NCI-H146 (cell line): ENCODE measurements around the gene GNAT2.
A peak's percentile ranks its signal among the peaks of the same experiment; 100 is the strongest.
"Not testable (repeated sequence)": the region's sequence is repeated elsewhere in the genome, so short reads cannot be mapped to it uniquely, and the experiment has no call there.

Source experiments
- DNase-seq: peaks from one replicate; lab custom pipeline; 2025; lab: John Stamatoyannopoulos, UW

The GNAT2 gene

DNA sequence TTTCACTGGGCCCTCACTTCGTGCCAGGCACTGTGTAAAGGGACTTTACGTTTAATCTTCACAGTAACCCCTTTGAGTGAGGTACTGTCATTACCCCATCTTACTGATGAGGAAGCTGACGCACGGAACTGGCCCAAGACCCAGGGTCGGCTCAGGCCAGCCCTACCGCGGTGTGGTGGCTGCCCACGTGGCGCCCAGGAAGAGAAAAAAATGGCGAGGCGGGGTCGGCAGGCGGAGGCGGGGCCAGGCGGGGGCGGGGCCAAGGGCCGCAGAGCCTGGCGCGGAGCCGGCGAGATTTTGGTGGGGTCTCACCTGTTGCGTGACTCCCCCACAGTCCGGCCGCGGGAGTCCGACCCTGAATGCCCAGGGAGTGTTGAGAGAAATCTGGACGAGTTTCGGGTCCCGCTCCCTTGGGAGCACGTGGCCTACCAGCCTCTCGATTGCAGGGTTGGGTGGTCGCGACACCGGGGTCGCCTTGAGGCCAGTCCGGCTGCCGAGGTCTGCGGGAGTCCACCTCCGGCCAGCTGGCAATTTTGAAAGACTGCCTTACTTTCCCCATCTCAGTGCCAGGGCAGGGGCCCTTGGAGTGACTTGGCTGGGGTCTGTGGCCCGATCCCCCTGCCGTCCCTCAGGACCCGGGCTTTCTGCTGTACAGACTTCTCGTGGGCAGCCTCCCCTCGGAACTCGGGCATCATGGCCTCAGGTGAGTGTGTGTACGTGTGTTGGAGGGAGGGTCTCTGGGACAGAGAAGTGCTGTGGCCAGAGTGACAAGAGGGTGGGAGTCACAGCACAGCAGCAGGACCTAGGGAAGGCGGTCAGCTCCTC is at the start of gene GNAT2, which contains the start of gene AMPD2:
GNAT2 (minus strand) TSS at position 41 of the 825 bp plus-strand sequence. CDS start 6,746 bp downstream, outside the sequence.
AMPD2 (plus strand) TSS at position 262 of the 825 bp plus-strand sequence. CDS start 1,339 bp downstream, outside the sequence.
- DNase-seq = peak; percentile 74

DNA sequence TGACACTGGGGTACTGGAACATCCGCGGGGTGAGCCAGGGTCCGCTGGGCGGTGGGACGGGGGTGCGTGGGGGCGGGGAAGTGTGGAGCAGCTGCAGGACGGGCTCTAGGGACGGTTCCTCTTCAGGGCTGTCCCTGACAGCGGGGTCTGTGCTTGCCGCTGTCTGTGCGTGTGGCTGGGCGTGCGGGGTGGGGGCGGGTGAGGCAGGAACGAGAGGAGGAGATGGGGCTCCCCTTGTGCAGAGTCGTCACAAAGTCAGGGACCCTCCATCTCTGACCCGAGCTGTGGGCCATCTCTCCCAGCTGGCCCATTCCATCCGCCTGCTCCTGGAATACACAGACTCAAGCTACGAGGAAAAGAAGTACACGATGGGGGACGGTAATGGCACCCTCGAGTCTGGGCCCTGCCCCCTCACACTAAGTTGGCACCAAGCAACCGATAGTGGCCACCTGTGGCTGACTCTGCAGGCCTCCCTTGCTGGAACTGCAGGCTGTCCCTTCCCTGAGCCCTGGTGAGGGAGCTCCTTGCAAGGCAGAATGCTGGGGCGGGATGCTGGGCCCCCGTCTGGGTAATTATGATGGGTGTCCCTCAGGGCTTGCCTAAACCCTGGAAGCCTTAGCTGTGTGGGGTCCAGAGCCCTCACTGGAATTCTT is 48.8 kb upstream of the GNAT2 start:
- DNase-seq = no peak

DNA sequence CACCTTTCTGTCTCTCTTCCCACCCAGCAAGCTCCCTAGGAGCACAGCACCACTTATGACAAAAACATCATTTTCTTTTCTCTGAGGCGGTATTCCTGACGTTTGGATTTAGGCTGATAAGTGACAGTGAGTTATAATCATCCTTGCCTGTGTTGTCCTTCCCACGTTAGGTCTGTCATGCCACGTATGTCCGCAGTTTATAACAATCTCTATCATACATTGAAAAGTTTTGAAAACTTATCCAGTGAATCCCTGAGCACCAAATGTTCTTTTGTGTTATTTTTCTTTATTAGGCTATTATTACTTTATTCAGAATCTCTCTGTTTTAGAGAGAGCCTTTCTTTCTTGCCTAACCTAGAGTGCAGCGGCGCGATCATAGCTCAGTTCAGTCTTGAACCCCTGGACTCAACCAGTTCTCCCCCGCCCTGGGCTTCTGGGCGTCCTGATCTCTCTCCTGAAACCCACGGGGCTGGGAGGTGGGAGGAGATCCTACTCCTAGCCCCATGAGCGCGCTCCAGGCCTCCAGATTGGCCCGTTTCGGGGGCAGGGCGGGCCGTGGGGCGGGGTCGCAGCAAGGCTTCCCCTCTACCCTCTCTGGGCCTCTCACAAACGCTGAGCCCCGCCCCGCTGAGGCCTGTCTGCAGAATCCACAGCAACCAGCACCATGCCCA is 48.2 kb upstream of the GNAT2 start, which contains the start of gene GSTM2:
GSTM2 (plus strand) TSS at position 606 of the 671 bp plus-strand sequence; CDS start at position 665, 59 bp downstream.
- DNase-seq = peak; percentile 85

DNA sequence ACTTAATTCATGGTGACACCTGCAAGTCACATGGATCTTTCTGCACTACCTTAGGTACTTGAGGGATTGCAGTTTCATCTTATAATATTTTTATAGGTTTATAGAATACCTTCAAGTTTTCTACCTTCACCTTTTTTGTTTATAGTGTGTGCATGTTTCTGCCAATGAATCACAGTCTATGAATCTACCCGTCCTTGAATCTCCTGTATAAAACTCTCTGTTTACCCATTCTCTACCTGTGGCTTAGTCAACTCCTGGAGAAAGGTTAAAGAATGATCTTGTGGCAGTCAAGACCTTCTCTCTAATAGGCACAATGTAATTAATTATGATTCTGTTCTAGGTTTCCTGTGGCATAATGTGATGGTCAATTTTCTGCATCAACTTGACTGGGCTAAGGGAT is 45.3 kb upstream of the GNAT2 start:
- no peak for DNase-seq

DNA sequence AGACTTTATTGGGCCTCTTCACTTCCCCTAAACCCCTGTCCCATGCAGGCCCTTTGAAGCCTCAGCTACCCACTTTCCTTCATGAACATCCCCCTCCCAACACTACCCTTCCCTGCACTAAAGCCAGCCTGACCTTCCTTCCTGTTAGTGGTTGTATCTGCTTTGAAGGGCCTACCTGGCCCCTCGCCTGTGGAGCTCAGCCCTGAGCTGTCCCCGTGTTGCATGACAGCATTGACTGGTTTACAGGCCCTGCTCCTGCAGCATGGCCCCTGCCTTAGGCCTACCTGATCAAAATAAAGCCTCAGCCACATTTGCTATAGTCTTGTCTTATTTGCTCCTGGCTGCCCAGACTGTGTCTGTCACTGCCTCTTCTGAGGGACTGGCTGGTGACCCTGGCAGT is 42.0 kb upstream of the GNAT2 start:
- DNase-seq = no peak

DNA sequence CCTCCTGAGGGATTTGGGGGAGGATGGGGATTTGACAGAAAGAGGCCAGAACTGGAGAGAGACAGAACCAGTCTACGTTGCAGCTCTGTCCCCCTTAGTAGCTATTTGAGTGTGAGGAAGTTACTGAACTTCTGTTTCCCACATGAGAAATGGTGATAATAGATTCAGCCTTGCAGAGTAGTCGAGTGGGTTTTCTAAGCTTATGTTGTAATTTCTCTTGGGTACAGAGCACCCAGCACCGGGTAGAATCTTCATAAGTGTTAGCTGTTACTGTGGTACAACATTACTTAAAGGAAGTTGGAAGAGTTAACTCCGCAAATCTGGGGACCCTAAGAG is 41.2 kb upstream of the GNAT2 start:
- not testable (repeated sequence) for DNase-seq

DNA sequence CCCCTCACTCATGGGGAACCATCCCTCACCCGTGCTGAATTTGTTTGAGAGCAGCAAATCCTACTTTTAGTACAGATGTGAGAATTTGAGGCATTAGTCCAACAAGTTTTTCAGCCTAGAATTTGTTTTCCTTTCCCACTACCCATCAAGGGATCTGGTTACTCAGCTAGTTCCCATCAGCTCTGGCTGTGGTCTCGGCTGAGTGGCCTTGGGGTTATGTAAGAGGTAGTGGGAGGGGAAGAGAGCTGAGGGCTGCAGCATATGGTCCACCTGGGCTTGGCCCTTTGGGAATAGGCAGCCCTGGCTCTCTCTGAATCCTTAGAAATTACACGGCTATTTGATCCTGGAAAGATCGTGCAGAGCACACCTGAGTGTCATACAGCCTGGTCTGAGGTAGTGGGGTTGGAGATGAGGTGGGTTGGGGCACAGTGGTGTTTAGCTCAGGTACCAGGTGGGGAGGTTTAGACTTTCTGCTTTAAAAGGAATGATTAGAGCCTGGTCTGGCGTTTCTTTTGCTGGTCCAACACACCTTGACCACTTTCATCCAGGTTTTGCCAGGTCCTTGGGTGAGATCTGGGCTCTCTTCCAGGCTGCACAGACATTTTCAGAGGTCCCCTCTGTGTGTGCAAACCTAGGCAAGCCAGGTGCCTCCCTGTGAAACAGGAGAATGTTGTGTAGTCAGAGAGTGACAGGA is 40.7 kb upstream of the GNAT2 start:
- no peak for DNase-seq

DNA sequence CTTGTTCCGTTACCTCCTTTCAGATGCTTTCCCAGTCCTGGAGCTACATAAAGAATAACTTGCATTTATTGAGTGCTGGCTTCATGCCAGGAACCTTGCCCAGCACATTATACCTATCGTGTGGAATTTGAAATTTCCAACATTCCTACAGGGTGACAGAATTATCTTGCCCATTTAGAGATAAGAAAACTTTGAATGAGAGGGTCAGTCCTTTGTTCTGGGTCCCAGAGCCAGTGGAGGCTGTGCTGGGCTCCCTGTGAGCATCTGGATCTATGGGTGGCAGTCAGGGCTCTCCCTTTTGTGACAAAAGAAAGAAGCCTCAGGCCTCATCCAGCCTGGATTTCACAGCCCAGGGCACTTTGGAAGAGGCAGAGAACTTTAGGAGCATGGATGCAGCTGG is 39.7 kb upstream of the GNAT2 start:
- DNase-seq = no peak

DNA sequence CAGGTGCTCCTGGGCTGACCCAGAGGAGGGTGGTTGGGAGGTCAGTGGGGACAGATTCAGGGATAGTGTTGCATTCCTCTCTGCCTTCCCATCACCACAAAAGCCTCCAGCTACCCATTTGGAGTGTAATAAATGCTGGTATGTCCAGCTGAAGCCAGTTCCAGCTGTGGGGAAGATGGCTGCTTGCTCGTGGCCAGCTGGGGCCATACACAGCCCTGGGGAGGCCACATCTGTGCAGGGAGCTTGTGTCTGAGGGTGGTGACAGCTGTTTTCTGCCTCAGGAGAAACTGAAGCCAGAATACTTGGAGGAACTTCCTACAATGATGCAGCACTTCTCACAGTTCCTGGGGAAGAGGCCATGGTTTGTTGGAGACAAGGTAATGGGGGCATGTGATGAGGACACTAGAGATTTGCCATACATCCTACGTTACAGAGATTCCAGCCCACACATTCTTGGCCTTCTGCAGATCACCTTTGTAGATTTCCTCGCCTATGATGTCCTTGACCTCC is 39.2 kb upstream of the GNAT2 start:
- no peak for DNase-seq

DNA sequence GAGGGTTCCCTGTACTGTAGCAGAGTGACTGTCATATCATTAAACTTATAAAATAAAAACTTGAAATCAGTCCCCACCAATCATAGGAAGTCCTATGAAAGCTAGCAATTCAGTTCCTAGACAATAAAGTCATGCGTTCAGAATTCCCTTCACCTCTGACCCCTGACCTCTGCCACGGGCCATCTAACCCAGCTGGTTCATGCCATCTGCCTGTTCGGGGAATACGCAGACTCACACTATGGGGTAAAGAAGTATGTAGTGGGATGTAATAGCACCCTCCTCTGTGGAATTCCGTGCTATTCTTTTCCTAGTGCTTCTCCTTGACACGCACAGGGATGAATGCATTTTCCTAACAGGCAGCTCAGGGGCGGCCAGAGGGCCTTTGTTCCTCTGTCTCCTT is 38.6 kb upstream of the GNAT2 start:
- no peak for DNase-seq

DNA sequence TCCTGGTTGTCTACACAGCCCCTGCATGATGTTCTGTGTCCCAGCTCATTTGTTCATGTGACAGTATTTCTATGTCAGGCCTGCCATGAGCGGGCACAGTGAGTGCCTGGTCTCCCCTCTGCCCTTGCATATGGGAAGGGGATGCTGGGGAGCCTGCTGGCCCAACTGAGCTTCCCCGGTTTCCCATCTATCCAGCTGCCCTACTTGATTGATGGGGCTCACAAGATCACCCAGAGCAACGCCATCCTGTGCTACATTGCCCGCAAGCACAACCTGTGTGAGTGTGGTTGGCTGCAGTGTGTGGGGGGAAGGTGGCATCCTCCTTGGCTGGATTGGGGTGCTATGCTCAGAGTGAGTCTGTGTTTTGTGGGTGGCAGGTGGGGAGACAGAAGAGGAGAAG is 38.0 kb upstream of the GNAT2 start:
- no peak for DNase-seq

DNA sequence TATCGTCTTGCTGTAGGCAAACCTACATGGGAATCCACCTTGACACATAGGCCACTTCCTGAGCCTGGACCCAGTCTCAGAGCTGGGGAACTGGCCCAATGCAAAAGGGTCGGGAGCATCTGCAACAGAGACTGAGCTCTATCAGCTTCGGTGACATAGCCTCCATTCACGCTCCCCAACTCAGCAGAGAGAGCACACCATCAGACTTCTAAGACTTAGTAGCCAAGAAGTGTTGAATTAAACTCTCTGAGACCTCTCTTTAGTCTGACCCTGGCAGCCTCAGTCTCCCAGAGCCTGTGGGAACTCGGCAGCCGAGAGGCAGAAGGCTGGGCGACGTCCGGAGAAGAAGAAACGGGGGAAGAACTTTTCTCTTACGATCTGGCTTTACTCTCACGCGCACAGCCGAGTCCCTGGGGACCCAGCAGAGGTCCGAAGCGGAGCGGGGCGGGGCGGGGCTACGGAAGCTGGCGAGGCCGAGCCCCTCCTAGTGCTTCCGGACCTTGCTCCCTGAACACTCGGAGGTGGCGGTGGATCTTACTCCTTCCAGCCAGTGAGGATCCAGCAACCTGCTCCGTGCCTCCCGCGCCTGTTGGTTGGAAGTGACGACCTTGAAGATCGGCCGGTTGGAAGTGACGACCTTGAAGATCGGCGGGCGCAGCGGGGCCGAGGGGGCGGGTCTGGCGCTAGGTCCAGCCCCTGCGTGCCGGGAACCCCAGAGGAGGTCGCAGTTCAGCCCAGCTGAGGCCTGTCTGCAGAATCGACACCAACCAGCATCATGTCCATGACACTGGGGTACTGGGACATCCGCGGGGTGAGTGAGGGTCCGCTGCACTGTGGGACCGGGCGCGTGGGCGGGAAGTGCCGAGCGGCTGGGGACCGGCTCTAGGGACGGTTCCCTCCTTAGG is 36.5 kb upstream of the GNAT2 start, which contains the start of gene GSTM4:
GSTM4 (plus strand) TSS at position 485 of the 905 bp plus-strand sequence; CDS start at position 776, 291 bp downstream.
- peak; percentile 58 for DNase-seq

DNA sequence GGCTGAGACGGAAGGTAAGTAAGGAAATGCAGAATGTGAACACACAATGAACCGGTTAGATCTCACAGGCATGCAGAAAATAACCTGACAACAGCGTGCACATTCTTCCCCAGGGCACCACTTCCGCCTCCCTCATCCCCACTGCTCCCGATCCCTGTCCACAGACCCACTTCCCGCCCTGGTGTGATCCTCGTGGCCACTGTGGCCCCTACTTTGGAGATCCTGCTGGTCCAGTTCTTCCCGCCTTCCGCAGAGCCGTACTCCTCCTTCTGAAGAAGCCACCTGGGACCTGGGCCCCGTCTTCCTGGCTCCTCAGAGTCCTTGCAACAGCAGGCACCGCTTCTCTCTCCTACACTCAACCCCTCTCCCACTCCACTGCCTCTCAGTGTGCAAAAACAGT is 35.1 kb upstream of the GNAT2 start:
- no peak for DNase-seq

DNA sequence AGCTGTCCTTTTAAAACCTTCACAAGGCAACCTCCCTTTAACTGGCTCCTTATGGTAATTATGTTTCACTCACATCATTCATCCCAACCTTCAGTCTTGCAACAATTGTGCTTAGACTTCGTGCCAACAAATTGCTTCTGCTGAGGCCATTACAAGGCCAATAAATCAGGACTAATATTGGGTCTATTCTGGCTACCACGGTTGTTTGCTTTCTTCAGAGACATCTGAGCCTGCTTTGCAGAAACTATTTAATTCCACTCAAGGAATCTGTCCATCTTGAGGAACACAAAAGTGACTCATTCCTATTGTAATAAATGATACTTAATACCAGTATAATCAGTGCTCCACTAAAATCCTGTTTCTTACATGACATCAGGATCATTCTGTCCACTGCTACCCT is 33.9 kb upstream of the GNAT2 start:
- no peak for DNase-seq

DNA sequence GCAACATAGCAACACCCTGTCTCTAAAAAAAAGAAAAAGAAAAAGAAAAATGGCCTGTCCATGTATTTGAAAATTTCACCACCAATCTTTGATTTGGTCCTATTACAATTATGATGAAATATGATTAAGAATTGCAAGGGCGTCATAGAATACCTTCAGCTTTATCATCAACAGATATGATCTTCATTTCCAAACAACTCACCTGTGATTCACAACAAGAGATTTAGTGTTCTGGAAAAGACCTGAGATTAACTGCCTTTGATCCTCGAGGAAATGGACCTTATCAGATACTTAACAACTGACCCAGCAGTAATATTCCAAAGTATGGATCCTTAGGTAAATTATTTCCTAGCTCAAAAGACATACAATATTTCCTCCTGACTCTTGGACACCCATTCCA is 33.0 kb upstream of the GNAT2 start:
- no peak for DNase-seq

DNA sequence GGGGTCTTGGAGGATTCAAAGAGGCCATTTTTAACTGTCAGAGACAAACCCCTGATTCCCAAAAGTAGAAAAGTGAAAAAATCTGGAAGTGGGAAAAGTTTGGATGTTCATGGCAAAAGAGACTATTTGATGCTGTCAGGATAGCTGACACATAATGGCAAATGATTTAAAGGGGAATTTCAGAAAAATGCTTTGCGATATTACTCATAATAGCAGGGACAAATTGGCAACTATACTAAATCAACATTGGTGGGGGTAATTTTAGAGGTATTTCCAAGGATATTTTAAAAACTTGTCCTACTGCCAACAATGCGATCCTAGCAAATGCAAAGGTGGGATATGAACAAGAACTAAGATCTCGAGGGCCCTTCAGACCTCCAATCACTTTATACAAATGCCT is 31.2 kb upstream of the GNAT2 start:
- no peak for DNase-seq

DNA sequence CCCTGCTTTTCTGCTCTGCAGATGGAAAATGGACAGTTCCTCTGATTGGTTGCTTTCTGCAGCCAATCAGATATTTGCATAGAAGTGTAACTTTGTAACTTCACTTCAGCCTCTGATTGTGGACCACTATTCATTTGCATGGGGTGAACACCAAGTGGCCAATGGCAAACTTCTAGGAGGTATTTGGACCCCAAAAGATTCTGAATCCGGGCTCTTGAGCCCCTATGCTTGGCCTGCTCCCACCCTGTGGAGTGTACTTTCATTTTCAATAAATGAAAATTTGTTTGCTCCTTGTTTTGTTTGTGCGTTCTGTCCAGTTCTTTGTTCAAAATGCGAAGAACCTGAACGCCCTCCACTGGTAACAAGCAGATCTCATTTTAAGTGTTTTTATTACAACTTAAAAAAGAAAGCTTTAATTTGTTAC is 30.1 kb upstream of the GNAT2 start:
- peak; percentile 20 for DNase-seq

DNA sequence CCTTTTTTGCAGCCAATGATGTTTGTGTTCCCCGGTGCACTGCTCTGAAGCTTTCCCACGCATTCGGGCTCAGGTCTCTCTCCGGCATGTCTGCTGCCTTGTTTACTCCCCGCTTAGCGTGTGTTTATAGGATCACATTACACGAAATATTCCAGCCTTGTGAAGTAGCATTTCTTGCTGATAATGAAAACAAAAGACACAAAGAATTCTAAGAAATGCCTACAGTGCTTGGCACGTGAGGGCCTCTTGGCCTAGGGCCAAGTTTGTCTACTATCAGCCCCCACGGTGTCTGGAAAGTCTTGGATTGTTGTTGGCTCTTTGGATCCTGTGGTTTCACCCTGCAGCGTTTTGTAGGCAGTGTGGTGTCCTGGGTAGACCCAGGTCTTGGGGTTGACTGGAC is 25.3 kb upstream of the GNAT2 start:
- peak; percentile 25 for DNase-seq

DNA sequence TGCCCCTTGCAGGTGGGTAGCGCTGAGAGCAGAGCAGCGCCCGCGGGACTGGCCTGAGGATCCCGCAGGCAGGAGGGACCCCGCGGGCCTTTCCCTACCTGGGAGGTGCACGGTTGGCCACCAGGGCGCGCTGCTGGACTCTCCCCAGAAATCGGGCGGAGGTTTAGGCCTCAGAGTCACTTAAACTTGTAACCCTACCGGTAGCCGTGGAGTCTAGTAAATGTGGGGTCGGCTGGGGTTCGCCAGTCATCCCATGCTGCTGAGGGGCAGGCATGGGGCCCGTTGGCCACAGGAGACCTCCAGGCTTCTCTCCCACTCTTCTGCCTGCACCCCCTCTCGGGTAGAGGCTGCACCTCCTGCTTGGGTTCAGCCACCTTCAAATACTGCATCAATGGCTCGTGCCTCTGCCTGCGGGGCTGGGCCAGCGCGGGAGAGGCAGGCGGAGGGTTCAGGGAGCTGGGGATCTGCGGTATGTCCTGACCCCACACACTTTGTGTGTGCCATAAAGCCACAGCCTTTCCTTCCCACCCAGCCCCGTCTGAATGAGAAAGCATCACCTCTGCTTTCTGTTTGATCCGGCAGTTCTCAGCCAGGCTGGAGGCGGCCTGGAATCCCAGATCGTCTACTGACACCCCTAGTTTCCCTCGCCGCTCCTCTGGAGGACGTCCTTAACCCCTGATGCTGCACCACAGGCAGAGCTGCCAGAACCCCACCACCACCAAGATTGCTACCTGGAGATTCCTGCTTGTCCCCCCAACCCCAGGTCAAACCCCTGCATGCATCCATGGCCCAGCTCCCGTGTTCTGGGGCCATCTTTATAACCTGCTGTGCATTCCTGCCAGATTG is 24.2 kb upstream of the GNAT2 start:
- peak; percentile 62 for DNase-seq

DNA sequence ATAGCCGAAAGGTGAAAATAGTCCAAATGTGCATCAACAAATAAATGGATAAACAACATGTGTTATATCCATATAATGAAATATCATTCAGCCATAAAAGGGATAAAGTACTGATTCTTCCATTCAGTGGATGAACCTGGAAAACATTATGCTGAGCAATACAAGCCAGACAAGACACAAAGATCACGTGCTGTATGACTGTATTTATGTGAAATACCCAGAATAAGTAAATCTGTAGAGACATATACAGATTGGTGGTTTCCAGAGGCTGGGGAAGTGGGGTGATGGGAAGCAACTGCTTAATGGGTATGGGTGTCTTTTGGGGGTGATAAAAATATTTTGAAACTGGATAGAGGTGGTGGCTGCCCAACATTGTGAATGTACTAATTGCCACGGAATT is 23.2 kb upstream of the GNAT2 start:
- no peak for DNase-seq
